ENCODE results near the gene UBE2J1. TPM values are rescaled to one million over a fixed set of nuclear protein-coding genes. Genes with fewer than 3 reads are reported as not detected.
A peak's percentile ranks its signal among the peaks of the same experiment; 100 is the strongest.

Gene UBE2J1
- total and polyA plus RNA-seq, 9 of the 15 experiments (the other 6 are each of a cell fraction or from before 2014, with no cell fraction given): 11.6 to 32.6 (median 22.0) TPM

DNA sequence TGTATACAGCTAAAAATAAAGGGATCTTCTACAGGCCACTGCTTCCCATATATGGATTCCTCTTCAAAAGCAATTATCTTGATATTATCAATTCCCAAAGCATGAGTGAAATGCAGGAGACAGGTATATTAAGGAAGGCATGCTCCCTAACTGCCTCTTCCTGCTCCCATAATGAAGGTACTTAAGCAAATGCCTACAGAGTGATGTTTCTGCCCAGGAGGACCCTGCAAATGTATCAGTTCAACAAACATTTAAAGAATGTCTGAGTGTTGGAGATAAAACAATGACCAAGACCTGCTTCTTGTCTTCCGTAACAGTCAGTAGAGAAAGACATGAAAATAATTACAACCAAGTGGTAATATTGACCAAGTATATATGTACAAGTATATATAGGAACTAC lies 4.2 kb downstream of the UBE2J1 start:
- Histone ChIP-seq H3K9me1 (ENCODE audit: control insufficient read depth, insufficient read depth, low read length) (no peaks in the 10 kb centered on the region), H3K79me2 (ENCODE audit: control insufficient read depth, insufficient read depth, low read length) (peaks cover 73% of the 10 kb centered on the region), H2AFZ (ENCODE audit: low read depth, low read length) (no peak overlapping the region), H4K20me1 (replicated peaks; ENCODE audit: control insufficient read depth, insufficient read depth, low read length) (no peaks in the 10 kb centered on the region; the same call in 1 of the 2 replicates), H3K4me2 (ENCODE audit: insufficient read depth, low read length) (no peak overlapping the region), H3K4me3 (no peak overlapping the region), H3K4me1 (replicated peaks in 1 of 2; ENCODE audit: control insufficient read depth in 2 of 2, insufficient read depth in 2 of 2, low read length in 2 of 2) (peaks cover 18% of the 10 kb centered on the region in 2 experiments), H3K9ac (ENCODE audit: insufficient read depth in 1 of 2, low read depth in 2 of 2, low read length in 2 of 2) (no peak overlapping the region), H3K9me3 (replicated peaks; ENCODE audit: control insufficient read depth, insufficient read depth, low read depth, low read length) (no peaks in the 10 kb centered on the region), H3K36me3 (ENCODE audit: control insufficient read depth, insufficient read depth, low read length) (no peaks in the 10 kb centered on the region), H3K27me3 (ENCODE audit: control insufficient read depth in 2 of 2, insufficient read depth in 2 of 2, low read length in 2 of 2) (no peaks in the 10 kb centered on the region), H3K27ac (ENCODE audit: extremely low read depth, low read depth, low read length) (no peak overlapping the region)
- WGBS (ENCODE audit: insufficient coverage, low coverage, missing lambda C conversion rate): 85% methylated on average over 1 of the region's 1 CpG
- ChIA-PET CTCF (ENCODE audit: low intra/inter-chr PET ratio) (no interaction called here), POLR2A (interaction anchor here (2.3 kb wide), 1 partner anchor 9 kb away, joined by 10 read pairs; no protein-coding TSS in a partner anchor)
- TF ChIP-seq HIVEP1 (CRISPR knock-in tag; IDR thresholded peaks at IDR 0.05): no peak
- no TSS peak for BruUV-seq (replicated peaks)
- intact Hi-C loops (cut with micrococcal nuclease) (no loop called here), in situ Hi-C loops (cut with MboI) (no loop called here)
- DNase-seq (ENCODE audit: extremely low read depth in 1 of 4, low spot score in 3 of 4): no peak
- ATAC-seq: no peak
- no peak for FAIRE-seq

DNA sequence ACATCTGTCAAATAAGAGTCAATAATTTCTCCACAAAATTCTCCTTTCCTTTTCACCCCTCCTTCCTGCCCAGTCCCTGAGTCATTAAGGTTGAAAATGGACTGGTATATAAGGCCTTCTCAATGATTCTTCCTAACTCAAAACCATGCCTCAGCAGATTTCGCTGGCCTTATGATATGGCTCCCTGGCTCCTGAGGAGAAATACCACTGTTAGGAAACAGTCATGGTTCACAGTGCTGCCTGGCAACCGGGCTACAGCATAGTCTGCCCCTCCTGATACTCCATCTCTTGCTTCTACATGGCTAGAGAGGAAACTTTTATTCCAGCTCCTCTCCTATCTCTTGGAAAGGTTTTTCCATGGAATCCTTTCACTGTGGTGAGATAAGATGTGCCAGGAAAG lies 4.7 kb downstream of the UBE2J1 start:
- Histone ChIP-seq H3K27ac (ENCODE audit: extremely low read depth, low read depth, low read length) (no peak overlapping the region), H3K9me1 (ENCODE audit: control insufficient read depth, insufficient read depth, low read length) (no peaks in the 10 kb centered on the region), H2AFZ (ENCODE audit: low read depth, low read length) (no peak overlapping the region), H4K20me1 (replicated peaks; ENCODE audit: control insufficient read depth, insufficient read depth, low read length) (no peaks in the 10 kb centered on the region; the same call in 1 of the 2 replicates), H3K27me3 (ENCODE audit: control insufficient read depth in 2 of 2, insufficient read depth in 2 of 2, low read length in 2 of 2) (no peaks in the 10 kb centered on the region), H3K4me3 (no peak overlapping the region), H3K36me3 (ENCODE audit: control insufficient read depth, insufficient read depth, low read length) (no peaks in the 10 kb centered on the region), H3K4me1 (replicated peaks in 1 of 2; ENCODE audit: control insufficient read depth in 2 of 2, insufficient read depth in 2 of 2, low read length in 2 of 2) (peaks cover 13 to 18% of the 10 kb centered on the region in 2 experiments), H3K9ac (ENCODE audit: insufficient read depth in 1 of 2, low read depth in 2 of 2, low read length in 2 of 2) (no peak overlapping the region), H3K4me2 (ENCODE audit: insufficient read depth, low read length) (no peak overlapping the region; the same call in 1 of the 2 replicates), H3K9me3 (replicated peaks; ENCODE audit: control insufficient read depth, insufficient read depth, low read depth, low read length) (no peaks in the 10 kb centered on the region), H3K79me2 (ENCODE audit: control insufficient read depth, insufficient read depth, low read length) (peaks cover 69% of the 10 kb centered on the region)
- BruUV-seq (replicated peaks): no TSS peak
- whole genome bisulfite sequencing (ENCODE audit: insufficient coverage, low coverage, missing lambda C conversion rate): 43% methylated on average over 2 of the region's 2 CpGs
- POLR2A ChIA-PET: interaction anchor here (1.2 to 2.3 kb wide), 2 partner anchors 9 to 10 kb away, joined by 6 to 10 read pairs; no protein-coding TSS in a partner anchor
- ATAC-seq: no peak
- no peak for DNase-seq (ENCODE audit: extremely low read depth in 1 of 4, low spot score in 3 of 4)
- intact Hi-C loops (cut with micrococcal nuclease) (no loop called here), in situ Hi-C loops (cut with MboI) (no loop called here)
- TF ChIP-seq NFE2 (IDR thresholded peaks at IDR 0.05; ENCODE audit: low read depth): 0 out of 2 replicates have a peak, but pooled peaks have one; percentile 5
- TF ChIP-seq CEBPG (CRISPR knock-in tag; IDR thresholded peaks at IDR 0.05): no peak
- TF ChIP-seq CEBPG (tag; conservative IDR thresholded peaks at IDR 0.05 in 1 of 2, IDR thresholded peaks at IDR 0.05 in 1 of 2): no peak
- peak; percentile 83 for TF ChIP-seq ZNF316 (IDR thresholded peaks at IDR 0.05)
- TF ChIP-seq CEBPB (tag; IDR thresholded peaks at IDR 0.05): no peak
- TF ChIP-seq ZNF444 (CRISPR knock-in tag; IDR thresholded peaks at IDR 0.05): no peak
- no peak for TF ChIP-seq KLF13 (tag; IDR thresholded peaks at IDR 0.05; ENCODE audit: borderline replicate concordance, low read depth)
- TF ChIP-seq RNF2 (IDR thresholded peaks at IDR 0.05): no peak
- peak; percentile 77 for TF ChIP-seq MAFG (tag; conservative IDR thresholded peaks at IDR 0.05)
- peak; percentile 74 for TF ChIP-seq C11orf30 (IDR thresholded peaks at IDR 0.05; ENCODE audit: low read depth)
- no peak for TF ChIP-seq NKRF (IDR thresholded peaks at IDR 0.05; ENCODE audit: borderline replicate concordance)
- CTCF ChIA-PET (ENCODE audit: low intra/inter-chr PET ratio): no interaction called here
- no peak for FAIRE-seq
